VCaP (cell line): ENCODE measurements around the gene TOLLIP.

Experiments
- H3K27ac ChIP-seq: fragments of 450-650 bp; 2 replicates; pipeline ENCODE4 v1.5.1; 2017
- CTCF ChIP-seq: fragments of 450-650 bp; conservative IDR thresholded peaks from 2 replicates; pipeline ENCODE4 v1.5.1; 2017; ENCODE audit warnings: mild to moderate bottlenecking, moderate library complexity

TOLLIP gene

GRCh38 chr11:1232021-1232882, 77.2 kb downstream of the TOLLIP start:
- no peak overlapping the region for H3K27ac ChIP-seq
- no peak for TF ChIP-seq CTCF

GRCh38 chr11:1231396-1232020, 77.9 kb downstream of the TOLLIP start:
- no peak for TF ChIP-seq CTCF
- no peak overlapping the region for H3K27ac ChIP-seq

GRCh38 chr11:1230456-1231395, 78.7 kb downstream of the TOLLIP start:
- H3K27ac ChIP-seq: no peak overlapping the region
- peak; percentile 42 for TF ChIP-seq CTCF

GRCh38 chr11:1230121-1230455, 79.3 kb downstream of the TOLLIP start:
- no peak overlapping the region for H3K27ac ChIP-seq
- TF ChIP-seq CTCF: no peak

- H3K27ac ChIP-seq: no peak overlapping the region
- TF ChIP-seq CTCF: no peak
These were observed 79.8 kb downstream of the TOLLIP start for GRCh38 chr11:1229471-1230120.

GRCh38 chr11:1228921-1229451, 80.4 kb downstream of the TOLLIP start:
- TF ChIP-seq CTCF: no peak
- H3K27ac ChIP-seq: no peak overlapping the region
